MM.1S (cell line): ENCODE data around the gene LDAF1.

Experiments used
- DNase-seq: peaks from one replicate; pipeline ENCODE4 v3.0.0-alpha.2; 2015
- H2AFZ ChIP-seq: fragments of 300-600 bp; sonication (generic); 2 replicates; pipeline ENCODE4 v1.6.0; 2016; ENCODE audit warnings: antibody characterized with exemption, low read length
- H3F3A ChIP-seq: fragments of 300-600 bp; sonication (generic); 2 replicates; pipeline ENCODE4 v1.6.1; 2016; ENCODE audit warnings: mild to moderate bottlenecking, antibody characterized with exemption, low read length, moderate library complexity, mixed read lengths; ENCODE audit not compliant: insufficient read depth
- H3K27ac ChIP-seq: fragments of 300-600 bp; sonication (generic); 2 replicates; pipeline ENCODE4 v1.5.1; 2016; ENCODE audit warnings: mild to moderate bottlenecking, low read length
- H3K27me3 ChIP-seq: fragments of 300-600 bp; sonication (generic); replicated peaks from 2 replicates; pipeline ENCODE4 v1.6.0; 2016; ENCODE audit warnings: low read length; ENCODE audit not compliant: insufficient read depth
- H3K36me3 ChIP-seq: fragments of 300-600 bp; sonication (generic); replicated peaks from 2 replicates; pipeline ENCODE4 v1.6.1; 2016; ENCODE audit warnings: mild to moderate bottlenecking, low read length, mixed read lengths; ENCODE audit not compliant: insufficient read depth
- H3K4me1 ChIP-seq: fragments of 300-600 bp; sonication (generic); 2 replicates; pipeline ENCODE4 v1.6.1; 2016; ENCODE audit warnings: low read length, mixed read lengths
- H3K4me2 ChIP-seq: fragments of 300-600 bp; sonication (generic); 2 replicates; pipeline ENCODE4 v1.6.0; 2016; ENCODE audit warnings: low read depth, low read length
- H3K4me3 ChIP-seq: fragments of 300-600 bp; sonication (generic); 2 replicates; pipeline ENCODE4 v1.5.1; 2016; ENCODE audit warnings: low read length, mixed read lengths
- H3K79me2 ChIP-seq: fragments of 300-600 bp; sonication (generic); 2 replicates; pipeline ENCODE4 v1.6.1; 2016; ENCODE audit warnings: mixed run types, low read length, mixed read lengths
- H3K9ac ChIP-seq: fragments of 300-600 bp; sonication (generic); 2 replicates; pipeline ENCODE4 v1.6.1; 2016; ENCODE audit warnings: low read length, mixed read lengths
- H3K9me2 ChIP-seq: fragments of 300-600 bp; sonication (generic); replicated peaks from 2 replicates; pipeline ENCODE4 v1.6.1; 2016; ENCODE audit warnings: mild to moderate bottlenecking, low read length, mixed read lengths; ENCODE audit not compliant: insufficient read depth
- H3K9me3 ChIP-seq: fragments of 300-600 bp; sonication (generic); replicated peaks from 2 replicates; pipeline ENCODE4 v1.6.1; 2016; ENCODE audit warnings: mild to moderate bottlenecking, low read length, mixed read lengths; ENCODE audit not compliant: insufficient read depth
- H4K20me1 ChIP-seq: fragments of 300-600 bp; sonication (generic); 2 replicates; pipeline ENCODE4 v1.6.1; 2016; ENCODE audit warnings: mild to moderate bottlenecking, low read length, moderate library complexity, mixed read lengths; ENCODE audit not compliant: insufficient read depth
- EZH2 ChIP-seq: fragments of 300-600 bp; sonication (generic); optimal IDR thresholded peaks from 2 replicates; pipeline ENCODE3; 2017; ENCODE audit warnings: low read depth, mild to moderate bottlenecking, antibody characterized with exemption, low read length, mixed read lengths
- EZH2phosphoT487 ChIP-seq: fragments of 300-600 bp; sonication (generic); IDR thresholded peaks from 2 replicates; pipeline ENCODE4 v1.6.1; 2018; ENCODE audit warnings: antibody characterized with exemption, low read length
- TF ChIP-seq, protein P1 (sequence below): fragments of 300-600 bp; sonication (generic); IDR thresholded peaks from 2 replicates; pipeline ENCODE4 v1.5.1; 2016; ENCODE audit warnings: antibody characterized with exemption, low read length, mixed read lengths

The LDAF1 gene

DNA sequence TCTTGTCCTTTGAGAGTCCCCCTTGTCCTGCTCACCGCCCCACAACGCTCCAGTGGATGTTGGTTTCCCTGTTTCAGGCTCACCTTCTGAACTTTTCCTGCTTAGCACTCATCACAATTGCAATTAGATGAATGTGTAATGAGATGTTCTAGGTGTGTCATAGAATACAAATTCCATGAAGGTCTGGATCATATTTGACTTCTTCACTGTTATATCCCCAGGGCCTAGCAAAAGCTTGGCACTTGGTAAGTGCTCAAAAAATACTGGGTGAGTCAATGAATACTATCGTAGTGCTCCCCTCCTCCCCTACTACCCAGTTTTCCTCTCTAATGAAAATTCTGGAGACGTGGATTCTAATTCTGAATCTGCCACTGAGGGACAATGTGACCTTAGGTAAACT lies 40.9 kb upstream of the LDAF1 start:
- Histone ChIP-seq H3K9ac (no peak overlapping the region), H3K4me1 (no peaks in the 10 kb centered on the region), H3K9me3 (no peaks in the 10 kb centered on the region), H3K79me2 (no peaks in the 10 kb centered on the region), H3K4me2 (no peak overlapping the region), H3K9me2 (no peaks in the 10 kb centered on the region), H3F3A (no peaks in the 10 kb centered on the region), H3K36me3 (no peaks in the 10 kb centered on the region), H3K27ac (no peak overlapping the region), H4K20me1 (no peaks in the 10 kb centered on the region), H3K4me3 (no peak overlapping the region), H3K27me3 (no peaks in the 10 kb centered on the region), H2AFZ (no peak overlapping the region)
- TF ChIP-seq, protein P1, sequence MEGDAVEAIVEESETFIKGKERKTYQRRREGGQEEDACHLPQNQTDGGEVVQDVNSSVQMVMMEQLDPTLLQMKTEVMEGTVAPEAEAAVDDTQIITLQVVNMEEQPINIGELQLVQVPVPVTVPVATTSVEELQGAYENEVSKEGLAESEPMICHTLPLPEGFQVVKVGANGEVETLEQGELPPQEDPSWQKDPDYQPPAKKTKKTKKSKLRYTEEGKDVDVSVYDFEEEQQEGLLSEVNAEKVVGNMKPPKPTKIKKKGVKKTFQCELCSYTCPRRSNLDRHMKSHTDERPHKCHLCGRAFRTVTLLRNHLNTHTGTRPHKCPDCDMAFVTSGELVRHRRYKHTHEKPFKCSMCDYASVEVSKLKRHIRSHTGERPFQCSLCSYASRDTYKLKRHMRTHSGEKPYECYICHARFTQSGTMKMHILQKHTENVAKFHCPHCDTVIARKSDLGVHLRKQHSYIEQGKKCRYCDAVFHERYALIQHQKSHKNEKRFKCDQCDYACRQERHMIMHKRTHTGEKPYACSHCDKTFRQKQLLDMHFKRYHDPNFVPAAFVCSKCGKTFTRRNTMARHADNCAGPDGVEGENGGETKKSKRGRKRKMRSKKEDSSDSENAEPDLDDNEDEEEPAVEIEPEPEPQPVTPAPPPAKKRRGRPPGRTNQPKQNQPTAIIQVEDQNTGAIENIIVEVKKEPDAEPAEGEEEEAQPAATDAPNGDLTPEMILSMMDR, result no peak
- TF ChIP-seq EZH2phosphoT487 (no peak), EZH2 (no peak)
- DNase-seq, result no peak

DNA sequence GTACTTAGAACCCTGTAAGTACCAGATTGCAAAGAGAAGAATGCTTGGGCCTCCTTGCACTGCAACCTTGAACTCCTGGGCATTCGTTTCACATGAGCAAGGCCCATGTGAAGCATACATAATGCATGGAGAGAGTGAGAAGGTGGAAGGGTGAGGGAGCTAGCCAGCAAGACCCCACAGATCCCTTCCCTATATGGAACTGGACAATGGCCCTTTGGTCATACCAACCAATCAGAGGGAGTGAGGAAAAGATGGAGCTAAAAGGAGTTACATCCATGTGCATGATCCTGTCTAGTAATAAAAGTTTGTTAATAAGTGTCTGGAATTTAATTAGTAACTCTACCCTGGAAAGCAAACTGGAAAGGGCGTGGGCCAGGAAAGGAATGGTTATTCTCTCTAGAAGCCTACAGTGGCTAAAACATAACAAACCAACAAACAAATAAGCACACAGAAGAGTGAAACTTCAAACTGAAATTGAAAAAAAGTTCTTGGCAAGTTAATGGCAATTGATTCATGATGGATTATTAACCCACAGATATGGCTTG lies 37.4 kb upstream of the LDAF1 start:
- Histone ChIP-seq H3K36me3 (no peaks in the 10 kb centered on the region), H3F3A (no peaks in the 10 kb centered on the region), H3K9me2 (no peaks in the 10 kb centered on the region), H3K27ac (no peak overlapping the region), H3K9ac (no peak overlapping the region), H3K27me3 (no peaks in the 10 kb centered on the region), H3K9me3 (no peaks in the 10 kb centered on the region), H3K4me3 (no peak overlapping the region), H4K20me1 (no peaks in the 10 kb centered on the region), H3K4me1 (no peaks in the 10 kb centered on the region), H2AFZ (no peak overlapping the region), H3K4me2 (no peak overlapping the region), H3K79me2 (no peaks in the 10 kb centered on the region)
- no peak for DNase-seq
- TF ChIP-seq EZH2phosphoT487, result no peak
- no peak for TF ChIP-seq EZH2
- TF ChIP-seq, protein P1, result no peak

DNA sequence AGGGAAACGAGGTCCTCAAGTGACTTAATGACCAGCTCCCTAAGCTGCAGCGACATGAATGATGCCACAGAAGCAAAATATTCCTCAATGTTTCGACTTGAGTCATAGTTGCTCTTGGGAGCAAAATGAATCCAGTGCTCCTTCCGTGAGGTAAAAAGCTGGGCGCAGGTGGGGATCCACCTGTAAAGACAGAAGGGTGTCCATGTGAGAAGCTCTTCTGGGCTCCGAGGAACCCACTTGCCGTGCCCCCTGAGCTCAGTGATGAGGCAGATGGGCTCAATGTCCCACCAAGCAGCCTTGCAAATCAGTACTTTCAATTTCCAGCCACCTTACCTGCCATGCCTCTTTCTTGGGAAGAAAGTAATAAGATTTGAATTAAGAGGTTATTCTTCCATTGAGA lies 33.3 kb upstream of the LDAF1 start:
- H4K20me1 ChIP-seq, result no peaks in the 10 kb centered on the region
- H3K9ac ChIP-seq, result no peak overlapping the region
- no peak overlapping the region for H3K27ac ChIP-seq
- H3F3A ChIP-seq, result no peaks in the 10 kb centered on the region
- H3K36me3 ChIP-seq, result no peaks in the 10 kb centered on the region
- no peaks in the 10 kb centered on the region for H3K4me1 ChIP-seq
- H2AFZ ChIP-seq, result no peak overlapping the region
- TF ChIP-seq EZH2phosphoT487 (no peak), EZH2 (no peak)
- TF ChIP-seq, protein P1, result no peak
- no peaks in the 10 kb centered on the region for H3K79me2 ChIP-seq
- no peaks in the 10 kb centered on the region for H3K9me3 ChIP-seq
- H3K9me2 ChIP-seq, result no peaks in the 10 kb centered on the region
- no peak for DNase-seq
- no peaks in the 10 kb centered on the region for H3K27me3 ChIP-seq
- H3K4me3 ChIP-seq, result no peak overlapping the region
- H3K4me2 ChIP-seq, result no peak overlapping the region
